Measurements from ENCODE around the gene SARDH. TPM values are rescaled to one million over a fixed set of nuclear protein-coding genes. Genes with fewer than 3 reads are reported as not detected.

The SARDH gene
- total and polyA plus RNA-seq, 9 of the 15 experiments (the other 6 are each of a cell fraction or from before 2014, with no cell fraction given), result 0.14 TPM; not detected in 8

GRCh38 chr9:133638076-133638475 is 100.1 kb downstream of the SARDH start (continued):
- TF ChIP-seq FOXP4 (CRISPR knock-in tag; IDR thresholded peaks at IDR 0.05; ENCODE audit: borderline replicate concordance) (no peak), TSC22D4 (tag; IDR thresholded peaks at IDR 0.05) (no peak), TEAD1 (CRISPR knock-in tag; IDR thresholded peaks at IDR 0.05) (no peak), ZNF12 (CRISPR knock-in tag; IDR thresholded peaks at IDR 0.05) (no peak), BRCA1 (IDR thresholded peaks at IDR 0.05) (no peak), BRCA1 (CRISPR knock-in tag; IDR thresholded peaks at IDR 0.05) (no peak), POLR2AphosphoS2 (IDR thresholded peaks at IDR 0.05; ENCODE audit: low read length) (no peak), FOXO4 (CRISPR knock-in tag; IDR thresholded peaks at IDR 0.05) (no peak)
